Stomach (tissue), 9 donors: ENCODE results near the gene HCFC1R1. TPM values are rescaled to one million over a fixed set of nuclear protein-coding genes. Genes with fewer than 3 reads are reported as not detected.
A peak's percentile ranks its signal among the peaks of the same experiment; 100 is the strongest.

ENCODE experiments used
- DNase-seq, 2 donors: peaks; one replicate each; pipeline versions ENCODE4 v3.0.0 to v3.0.0-alpha.2; 2013 to 2019
- H3K27ac ChIP-seq, 5 donors: fragments of 200-600 bp in 4 of 5; sonication (generic) in 4 of 5; one replicate each; pipeline ENCODE4 v1.5.1; 2013 to 2019; ENCODE audit warnings: mild to moderate bottlenecking in 1 of 5, moderate library complexity in 1 of 5
- H3K27me3 ChIP-seq, 3 donors: fragments of 200-600 bp; sonication (generic); one replicate each; pipeline ENCODE4 v1.5.1; 2017 to 2019; ENCODE audit warnings: mixed run types in 1 of 3
- H3K36me3 ChIP-seq, 4 donors: fragments of 200-600 bp; sonication (generic); 1 replicate in 3 of 4; 2 replicates in 1 of 4; pipeline ENCODE4 v1.5.1; 2016 to 2019
- H3K4me1 ChIP-seq, 4 donors: fragments of 200-600 bp; sonication (generic); one replicate each; pipeline ENCODE4 v1.5.1; 2016 to 2019
- H3K4me3 ChIP-seq, 4 donors: fragments of 200-600 bp; sonication (generic) in 3 of 4; one replicate each; pipeline ENCODE4 v1.5.1; 2016 to 2019; ENCODE audit warnings: mild to moderate bottlenecking in 1 of 4
- H3K9me3 ChIP-seq, 4 donors: fragments of 200-600 bp; sonication (generic); one replicate each; pipeline ENCODE4 v1.5.1; 2016 to 2019
- EP300 ChIP-seq: sonication (generic); formaldehyde crosslinking; IDR thresholded peaks from one replicate; pipeline ENCODE4 v1.6.1; 2017; ENCODE audit warnings: antibody characterized with exemption
- POLR2A ChIP-seq, 4 donors: fragments of 450-650 bp; IDR thresholded peaks; one replicate each; pipeline ENCODE4 v1.6.1; 2016; ENCODE audit warnings: antibody characterized with exemption in 4 of 4, control low read depth in 2 of 4, mild to moderate bottlenecking in 1 of 4, moderate library complexity in 1 of 4
- POLR2AphosphoS5 ChIP-seq, 3 donors: sonication (generic); formaldehyde crosslinking; IDR thresholded peaks; one replicate each; pipeline ENCODE4 v1.6.1; 2016; ENCODE audit warnings: antibody characterized with exemption in 3 of 3
- WGBS, 5 donors: extraction: QIAGEN DNeasy Blood & Tissue Kit in 3 of 5; methylation state at CpG; one replicate each; pipeline versions ENCODE4 v1.1.5 to v1.1.7; 2013 to 2018; 5-methylcytosine and 5-hydroxymethylcytosine counted together
- intact Hi-C: fragments of 100-400 bp; cut with DNase I; formaldehyde crosslinking; loops from one replicate; pipeline ENCODE4 v1.15.1; 2023; ENCODE audit warnings: low total_unique reads
- polyA plus RNA-seq, 3 donors: library from polyadenylated mRNA; stranded (reverse); fragments of 200-250 nt; gene quantifications; one replicate each; pipeline ENCODE4 v1.2.3, GENCODE V29; 2013
- total RNA-seq, 5 donors: library from RNA; depleted of rRNA; stranded (reverse); fragments of >200 nt; gene quantifications; one replicate each; pipeline versions ENCODE4 v1.1.0 to v1.2.3, GENCODE V29; 2014 to 2016
- TF ChIP-seq, protein P1 (sequence below), 7 experiments: fragments of 450-650 bp in 4 of 7; fragments of 200-600 bp in 3 of 7; sonication (generic) in 3 of 7; IDR thresholded peaks; one replicate each; pipeline ENCODE4 v1.5.1; 2016 to 2019; ENCODE audit warnings: antibody characterized with exemption in 7 of 7, control low read depth in 2 of 7, mild to moderate bottlenecking in 1 of 7
- donor health status: healthy with polysubstance abuse.
- donor health status: Bipolar disorder and iron deficiency.
- donor health status: healthy.

Gene HCFC1R1
- total and polyA plus RNA-seq, 8 donors, result 11.0 to 128 (median 60.7) TPM

DNA sequence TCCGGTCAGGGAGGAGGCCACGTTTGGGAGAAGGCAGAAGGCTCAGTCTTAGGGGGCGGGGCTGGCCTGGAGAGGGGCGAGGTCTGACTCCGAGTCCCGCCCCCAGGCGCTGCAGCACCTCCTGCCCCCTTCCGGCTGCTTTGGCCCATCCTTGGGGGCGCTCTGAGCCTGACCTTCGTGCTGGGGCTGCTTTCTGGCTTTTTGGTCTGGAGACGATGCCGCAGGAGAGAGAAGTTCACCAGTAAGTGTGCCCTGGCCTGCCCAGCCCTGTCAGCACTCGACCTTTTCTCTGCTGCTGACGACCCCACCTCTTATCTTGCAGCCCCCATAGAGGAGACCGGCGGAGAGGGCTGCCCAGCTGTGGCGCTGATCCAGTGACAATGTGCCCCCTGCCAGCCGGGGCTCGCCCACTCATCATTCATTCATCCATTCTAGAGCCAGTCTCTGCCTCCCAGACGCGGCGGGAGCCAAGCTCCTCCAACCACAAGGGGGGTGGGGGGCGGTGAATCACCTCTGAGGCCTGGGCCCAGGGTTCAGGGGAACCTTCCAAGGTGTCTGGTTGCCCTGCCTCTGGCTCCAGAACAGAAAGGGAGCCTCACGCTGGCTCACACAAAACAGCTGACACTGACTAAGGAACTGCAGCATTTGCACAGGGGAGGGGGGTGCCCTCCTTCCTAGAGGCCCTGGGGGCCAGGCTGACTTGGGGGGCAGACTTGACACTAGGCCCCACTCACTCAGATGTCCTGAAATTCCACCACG is 2.1 kb downstream of the HCFC1R1 start:
- intact Hi-C loops, result no loop called here
- H3K4me1 ChIP-seq, result peaks cover 38 to 81% (median 75%) of the 10 kb centered on the region in 4 donors

DNA sequence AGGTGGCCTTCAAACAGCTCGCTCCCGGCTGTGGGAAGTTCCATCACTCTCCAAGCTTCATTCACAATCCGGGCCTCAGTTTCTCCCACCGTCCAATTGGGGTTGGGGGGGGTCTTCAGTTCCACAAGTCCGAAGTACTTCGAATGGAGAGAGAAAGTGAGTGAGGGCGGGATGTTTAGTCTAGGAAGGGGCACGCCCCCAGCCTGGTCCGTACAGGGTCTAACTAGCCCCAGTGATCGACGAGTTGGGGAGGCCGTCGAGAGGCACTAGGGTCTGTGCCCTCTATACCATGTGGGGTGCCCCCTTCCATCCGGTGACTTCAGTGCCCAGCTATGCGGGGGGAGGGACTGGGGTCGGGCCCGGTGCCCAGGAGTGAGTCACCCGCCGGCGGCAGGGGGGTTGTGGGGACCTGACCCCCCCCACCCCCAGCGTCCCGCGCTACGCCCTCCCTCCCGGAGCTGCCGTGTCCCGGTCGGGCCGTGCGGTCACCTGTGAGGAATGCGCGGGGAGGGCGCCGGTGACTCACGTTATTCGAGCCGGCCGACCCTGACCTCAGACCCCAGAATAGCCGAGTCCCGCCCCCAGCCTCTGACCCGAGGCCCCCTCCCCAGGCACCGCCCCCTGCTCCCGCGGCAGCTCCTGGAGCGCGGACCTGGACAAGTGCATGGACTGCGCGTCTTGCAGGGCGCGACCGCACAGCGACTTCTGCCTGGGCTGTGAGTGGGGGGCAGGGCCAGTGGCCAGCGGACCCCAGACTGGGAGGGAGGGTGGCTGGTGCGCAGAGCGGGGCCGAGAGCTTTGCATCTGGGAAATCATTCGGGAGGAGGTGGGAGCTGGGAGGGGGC is 2.9 kb downstream of the HCFC1R1 start:
- H3K4me1 ChIP-seq, result peaks cover 38 to 81% (median 75%) of the 10 kb centered on the region in 4 donors
- TF ChIP-seq POLR2A (IDR thresholded peaks at IDR 0.05) (no peak), POLR2AphosphoS5 (IDR thresholded peaks at IDR 0.05) (peak; percentile 13 to 74 (median 37))
- intact Hi-C loops, result no loop called here
- DNase-seq, result peak; percentile 78 to 94
- H3K27me3 ChIP-seq, result peaks cover 0 to 28% (median 20%) of the 10 kb centered on the region in 3 donors
- peaks cover 0 to 5% (median 3%) of the 10 kb centered on the region in 4 donors for H3K36me3 ChIP-seq
- peak overlapping the region; percentile 97 to 99 (median 98) for H3K27ac ChIP-seq
- no peaks in the 10 kb centered on the region for H3K9me3 ChIP-seq
- H3K4me3 ChIP-seq, result peak overlapping the region; percentile 63 to 85 (median 72)
- 0 to 1% (median 1%) methylated on average over 30 to 57 of the region's 57 CpGs for WGBS, 5 donors

More for the DNA sequence above, 2.1 kb downstream of the HCFC1R1 start:
- peak; percentile 80 to 93 for DNase-seq
- Histone ChIP-seq H3K9me3 (no peaks in the 10 kb centered on the region), H3K27me3 (peaks cover 0 to 27% (median 20%) of the 10 kb centered on the region in 3 donors), H3K4me3 (peak overlapping the region; percentile 63 to 85 (median 72)), H3K27ac (peak overlapping the region; percentile 97 to 99 (median 98)), H3K36me3 (peaks cover 8 to 13% (median 10%) of the 10 kb centered on the region in 4 donors)
- TF ChIP-seq EP300, result no peak
- TF ChIP-seq, protein P1, sequence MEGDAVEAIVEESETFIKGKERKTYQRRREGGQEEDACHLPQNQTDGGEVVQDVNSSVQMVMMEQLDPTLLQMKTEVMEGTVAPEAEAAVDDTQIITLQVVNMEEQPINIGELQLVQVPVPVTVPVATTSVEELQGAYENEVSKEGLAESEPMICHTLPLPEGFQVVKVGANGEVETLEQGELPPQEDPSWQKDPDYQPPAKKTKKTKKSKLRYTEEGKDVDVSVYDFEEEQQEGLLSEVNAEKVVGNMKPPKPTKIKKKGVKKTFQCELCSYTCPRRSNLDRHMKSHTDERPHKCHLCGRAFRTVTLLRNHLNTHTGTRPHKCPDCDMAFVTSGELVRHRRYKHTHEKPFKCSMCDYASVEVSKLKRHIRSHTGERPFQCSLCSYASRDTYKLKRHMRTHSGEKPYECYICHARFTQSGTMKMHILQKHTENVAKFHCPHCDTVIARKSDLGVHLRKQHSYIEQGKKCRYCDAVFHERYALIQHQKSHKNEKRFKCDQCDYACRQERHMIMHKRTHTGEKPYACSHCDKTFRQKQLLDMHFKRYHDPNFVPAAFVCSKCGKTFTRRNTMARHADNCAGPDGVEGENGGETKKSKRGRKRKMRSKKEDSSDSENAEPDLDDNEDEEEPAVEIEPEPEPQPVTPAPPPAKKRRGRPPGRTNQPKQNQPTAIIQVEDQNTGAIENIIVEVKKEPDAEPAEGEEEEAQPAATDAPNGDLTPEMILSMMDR (IDR thresholded peaks at IDR 0.05), result peak in 3 of 7 experiments; percentile 9 to 21 (median 16)
- WGBS, 5 donors, result 8 to 14% (median 12%) methylated on average over 22 to 25 of the region's 25 CpGs

DNA sequence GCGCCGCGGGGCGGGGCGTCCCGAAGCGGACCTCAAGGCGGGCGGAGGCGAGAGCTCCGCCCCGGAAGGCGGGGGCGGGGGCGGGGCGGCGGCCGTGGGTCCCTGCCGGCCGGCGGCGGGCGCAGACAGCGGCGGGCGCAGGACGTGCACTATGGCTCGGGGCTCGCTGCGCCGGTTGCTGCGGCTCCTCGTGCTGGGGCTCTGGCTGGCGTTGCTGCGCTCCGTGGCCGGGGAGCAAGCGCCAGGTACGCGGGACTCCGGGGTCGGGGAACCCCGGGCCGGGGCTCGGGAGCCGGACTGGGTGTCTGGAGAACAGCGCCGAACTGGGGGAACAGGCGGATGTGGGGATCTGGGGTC is 3.5 kb downstream of the HCFC1R1 start, which contains the start of gene TNFRSF12A:
TNFRSF12A (plus strand) TSS at position 122 of the 357 bp plus-strand sequence; CDS start at position 152, 30 bp downstream.
- TF ChIP-seq, protein P1 (IDR thresholded peaks at IDR 0.05), result no peak
- peak in 1 of 4 donors; percentile 66 for TF ChIP-seq POLR2A (IDR thresholded peaks at IDR 0.05)
- TF ChIP-seq EP300, result no peak
- peak; percentile 33 to 90 (median 88) for TF ChIP-seq POLR2AphosphoS5 (IDR thresholded peaks at IDR 0.05)
- DNase-seq, result peak; percentile 81 to 96

DNA sequence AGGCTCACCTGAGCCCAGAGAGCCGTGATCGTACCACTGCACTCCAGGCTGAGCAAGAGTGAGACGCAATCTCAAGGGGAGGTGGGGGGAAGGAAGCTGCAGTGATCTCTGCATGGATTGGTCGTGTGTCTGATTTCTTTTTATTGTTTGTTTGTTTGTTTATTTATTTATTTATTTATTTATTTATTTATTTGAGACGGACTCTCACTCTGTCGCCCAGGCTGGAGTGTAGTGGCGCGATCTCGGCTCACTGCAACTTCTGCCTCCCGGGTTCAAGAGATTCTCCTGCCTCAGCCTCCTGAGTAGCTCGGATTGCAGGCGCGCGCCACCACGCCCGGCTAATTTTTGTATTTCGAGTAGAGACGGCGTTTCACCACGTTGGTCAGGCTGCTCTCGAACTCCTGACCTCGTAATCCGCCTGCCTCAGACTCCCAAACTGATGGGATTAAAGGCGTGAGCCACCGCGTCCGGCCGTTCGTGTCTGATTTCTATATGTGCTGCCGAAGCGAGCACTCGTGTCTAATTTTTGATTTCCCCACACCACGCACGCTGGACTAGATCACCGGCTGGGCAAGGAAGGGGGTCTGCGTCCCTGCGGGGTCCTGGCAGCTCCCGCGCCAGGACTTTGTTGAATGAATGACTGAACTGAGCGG is 4.0 kb downstream of the HCFC1R1 start:
- Histone ChIP-seq H3K36me3 (no peaks in the 10 kb centered on the region), H3K4me1 (peaks cover 38 to 71% (median 65%) of the 10 kb centered on the region in 4 donors), H3K9me3 (no peaks in the 10 kb centered on the region), H3K4me3 (peak overlapping the region; percentile 63 to 85 (median 72)), H3K27ac (peak overlapping the region in 4 of 5 donors; percentile 97 to 99 (median 98)), H3K27me3 (peaks cover 0 to 37% (median 20%) of the 10 kb centered on the region in 3 donors)
- no peak for DNase-seq
- 26 to 37% (median 31%) methylated on average over 35 to 40 of the region's 40 CpGs for WGBS, 5 donors
- intact Hi-C loops, result no loop called here
- TF ChIP-seq, protein P1 (IDR thresholded peaks at IDR 0.05), result no peak
- TF ChIP-seq POLR2A (IDR thresholded peaks at IDR 0.05) (no peak), POLR2AphosphoS5 (IDR thresholded peaks at IDR 0.05) (no peak), EP300 (no peak)

More for the DNA sequence above, 3.5 kb downstream of the HCFC1R1 start, which contains the start of gene TNFRSF12A:
- Histone ChIP-seq H3K4me3 (peak within 1 kb of the TSS; percentile 63 to 85 (median 72)), H3K9me3 (no peaks in the 10 kb centered on the region), H3K36me3 (no peaks in the 10 kb centered on the region), H3K4me1 (peaks cover 38 to 76% (median 70%) of the 10 kb centered on the region in 4 donors), H3K27me3 (peaks cover 0 to 34% (median 20%) of the 10 kb centered on the region in 3 donors), H3K27ac (peak within 1 kb of the TSS; percentile 97 to 99 (median 98))
- WGBS, 5 donors, result 0 to 1% (median 1%) methylated on average over 9 to 49 of the region's 49 CpGs
- intact Hi-C loops, result no loop called here
